ENCODE measurements around the gene PANK2.
A peak's percentile ranks its signal among the peaks of the same experiment; 100 is the strongest.
"Not testable (repeated sequence)": the region's sequence is repeated elsewhere in the genome, so short reads cannot be mapped to it uniquely, and the experiment has no call there.

PANK2 gene

GRCh38 chr20:3871550-3872265, 17.5 kb upstream of the PANK2 start:
- no peak for DNase-seq

GRCh38 chr20:3873507-3873906, 15.7 kb upstream of the PANK2 start:
- DNase-seq = no peak

- no peak for DNase-seq
Measured at GRCh38 chr20:3874194-3874844, 14.9 kb upstream of the PANK2 start.

GRCh38 chr20:3875378-3875974, 13.7 kb upstream of the PANK2 start:
- peak; percentile 15 for DNase-seq

GRCh38 chr20:3876000-3876399, 13.2 kb upstream of the PANK2 start:
- no peak for DNase-seq

GRCh38 chr20:3876676-3877075, 12.5 kb upstream of the PANK2 start:
- DNase-seq = peak; percentile 19

- DNase-seq = not testable (repeated sequence)
Measured at GRCh38 chr20:3878921-3879274, 10.3 kb upstream of the PANK2 start.

GRCh38 chr20:3885715-3886114, 3.5 kb upstream of the PANK2 start:
- DNase-seq = no peak

GRCh38 chr20:3887876-3888620, 1.1 kb upstream of the PANK2 start:
- peak; percentile 66 for DNase-seq

GRCh38 chr20:3889489-3890397, 556 bp downstream of the PANK2 start:
- peak; percentile 61 for DNase-seq

- DNase-seq = peak; percentile 50
Measured at GRCh38 chr20:3890398-3890751, 1.2 kb downstream of the PANK2 start.

- no peak for DNase-seq
Measured at GRCh38 chr20:3890999-3891929, 2.1 kb downstream of the PANK2 start.

- no peak for DNase-seq
Measured at GRCh38 chr20:3894796-3895195, 5.6 kb downstream of the PANK2 start.

- DNase-seq = no peak
Measured at GRCh38 chr20:3896302-3896701, 7.1 kb downstream of the PANK2 start.

GRCh38 chr20:3896853-3897583, 7.8 kb downstream of the PANK2 start:
- no peak for DNase-seq

GRCh38 chr20:3898181-3898580, 9.0 kb downstream of the PANK2 start:
- DNase-seq = not testable (repeated sequence)

GRCh38 chr20:3898639-3899038, 9.5 kb downstream of the PANK2 start:
- peak; percentile 35 for DNase-seq

- DNase-seq = no peak
Measured at GRCh38 chr20:3900187-3900604, 11.0 kb downstream of the PANK2 start.

- no peak for DNase-seq
Measured at GRCh38 chr20:3901028-3901705, 12.0 kb downstream of the PANK2 start.

Measured in DMS53 (cell line).